Esophagus squamous epithelium (tissue), 4 donors: Measurements from ENCODE around the gene MCHR1.
"Not testable (repeated sequence)": the region's sequence is repeated elsewhere in the genome, so short reads cannot be mapped to it uniquely, and the experiment has no call there.

Source experiments
- POLR2A ChIP-seq, 4 donors: fragments of 450-650 bp; IDR thresholded peaks; one replicate each; pipeline ENCODE4 v1.6.1; 2017; ENCODE audit warnings: antibody characterized with exemption in 4 of 4, mild to moderate bottlenecking in 4 of 4, moderate library complexity in 3 of 4
- TF ChIP-seq, protein P1 (sequence below), 6 experiments: fragments of 450-650 bp in 4 of 6; fragments of 200-600 bp in 2 of 6; sonication (generic) in 2 of 6; IDR thresholded peaks; one replicate each; pipeline ENCODE4 v1.5.1; 2016 to 2019; ENCODE audit warnings: antibody characterized with exemption in 6 of 6, mild to moderate bottlenecking in 4 of 6, moderate library complexity in 4 of 6

DNA sequence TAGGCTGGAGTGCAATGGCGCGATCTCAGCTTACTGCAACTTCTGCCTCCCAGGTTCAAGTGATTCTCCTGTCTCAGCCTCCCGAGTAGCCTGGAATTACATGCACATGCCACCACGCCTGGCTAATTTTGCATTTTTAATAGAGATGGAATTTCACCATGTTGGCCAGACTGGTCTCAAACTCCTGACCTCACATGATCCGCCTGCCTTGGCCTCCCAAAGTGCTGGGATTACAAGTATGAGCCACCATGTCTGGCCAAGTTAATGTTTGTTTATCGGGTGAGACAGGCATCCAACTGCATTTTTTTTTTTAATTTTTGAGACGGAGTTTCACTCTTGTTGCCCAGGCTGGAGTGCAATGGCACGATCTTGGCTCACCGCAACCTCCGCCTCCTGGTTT lies 22.6 kb upstream of the MCHR1 start:
- TF ChIP-seq, protein P1, sequence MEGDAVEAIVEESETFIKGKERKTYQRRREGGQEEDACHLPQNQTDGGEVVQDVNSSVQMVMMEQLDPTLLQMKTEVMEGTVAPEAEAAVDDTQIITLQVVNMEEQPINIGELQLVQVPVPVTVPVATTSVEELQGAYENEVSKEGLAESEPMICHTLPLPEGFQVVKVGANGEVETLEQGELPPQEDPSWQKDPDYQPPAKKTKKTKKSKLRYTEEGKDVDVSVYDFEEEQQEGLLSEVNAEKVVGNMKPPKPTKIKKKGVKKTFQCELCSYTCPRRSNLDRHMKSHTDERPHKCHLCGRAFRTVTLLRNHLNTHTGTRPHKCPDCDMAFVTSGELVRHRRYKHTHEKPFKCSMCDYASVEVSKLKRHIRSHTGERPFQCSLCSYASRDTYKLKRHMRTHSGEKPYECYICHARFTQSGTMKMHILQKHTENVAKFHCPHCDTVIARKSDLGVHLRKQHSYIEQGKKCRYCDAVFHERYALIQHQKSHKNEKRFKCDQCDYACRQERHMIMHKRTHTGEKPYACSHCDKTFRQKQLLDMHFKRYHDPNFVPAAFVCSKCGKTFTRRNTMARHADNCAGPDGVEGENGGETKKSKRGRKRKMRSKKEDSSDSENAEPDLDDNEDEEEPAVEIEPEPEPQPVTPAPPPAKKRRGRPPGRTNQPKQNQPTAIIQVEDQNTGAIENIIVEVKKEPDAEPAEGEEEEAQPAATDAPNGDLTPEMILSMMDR (IDR thresholded peaks at IDR 0.05) = not testable (repeated sequence)
- not testable (repeated sequence) for TF ChIP-seq POLR2A (IDR thresholded peaks at IDR 0.05)
